Psoas muscle (tissue), 8 donors: ENCODE data around the gene PRKCH. TPM values are rescaled to one million over a fixed set of nuclear protein-coding genes. Genes with fewer than 3 reads are reported as not detected.

Experiments used
- ATAC-seq, 4 donors: fragments of 200-7000 bp; cut with Tn5 transposase; one replicate each; pipeline ENCODE4 v1.9.1; 2020; ENCODE audit warnings: moderate library complexity in 3 of 4, mild to moderate bottlenecking in 2 of 4
- DNase-seq, 2 donors: peaks; one replicate each; pipeline ENCODE4 v3.0.0-alpha.2; 2020
- H3K27ac ChIP-seq: fragments of 200-600 bp; one replicate; pipeline ENCODE4 v1.8.0; 2022
- H3K27me3 ChIP-seq, 3 donors: fragments of 200-600 bp in 1 of 3; one replicate each; pipeline versions ENCODE4 v1.6.1 to v1.8.0; 2013 to 2022; ENCODE audit warnings: low read length in 2 of 3, mild to moderate bottlenecking in 2 of 3, moderate library complexity in 1 of 3; ENCODE audit not compliant: insufficient read depth in 3 of 3
- H3K36me3 ChIP-seq, 2 donors: fragments of 200-600 bp in 1 of 2; one replicate each; pipeline versions ENCODE4 v1.6.1 to v1.8.0; 2013 to 2022; ENCODE audit warnings: low read depth in 1 of 2, mild to moderate bottlenecking in 1 of 2, moderate library complexity in 1 of 2; ENCODE audit not compliant: insufficient read depth in 1 of 2
- H3K4me1 ChIP-seq: fragments of 200-600 bp; one replicate; pipeline ENCODE4 v1.8.0; 2022
- H3K4me3 ChIP-seq: fragments of 200-600 bp; one replicate; pipeline ENCODE4 v1.8.0; 2022; ENCODE audit warnings: mild to moderate bottlenecking
- H3K9me3 ChIP-seq: fragments of 200-600 bp; one replicate; pipeline ENCODE4 v1.8.0; 2022
- CTCF ChIP-seq: fragments of 200-600 bp; IDR thresholded peaks from one replicate; pipeline ENCODE4 v1.8.0; 2022; ENCODE audit warnings: antibody characterized with exemption
- WGBS, 3 donors: extraction: QIAGEN DNeasy Blood & Tissue Kit; methylation state at CpG; one replicate each; pipeline versions ENCODE4 v1.1.6 to v1.1.7; 2013; 5-methylcytosine and 5-hydroxymethylcytosine counted together
- intact Hi-C, 2 donors: fragments of 100-400 bp; cut with DNase I; formaldehyde crosslinking; loops; one replicate each; pipeline versions ENCODE4 v1.11.0 to v1.14.2; 2022
- polyA plus RNA-seq, 3 donors: library from polyadenylated mRNA; stranded (reverse); fragments of 200-250 nt; gene quantifications; one replicate each; pipeline ENCODE4 v1.2.3, GENCODE V29; 2013
- total RNA-seq, 4 donors: library from RNA; stranded (reverse); fragmentation: NEBNext Ultra II Directional in 2 of 4; extraction: Animal tissue kit (Norgen Biotek cat#: 25700) in 2 of 4; gene quantifications; one replicate each; pipeline versions ENCODE4 v1.2.1 to v1.2.4, GENCODE V29; 2021 to 2023
- donor health status: healthy with polysubstance abuse.
- donor health status: DM: no; HTN: no; CAD: no; lungs with moderate emphysema.
- donor health status: Bipolar disorder and iron deficiency.
- donor health status: healthy.
- donor health status: DM: yes; HTN: yes; CAD: no.
- donor health status: DM: no; HTN: no; CAD: no.
- donor health status: DM: no; HTN: no; CAD: no.
- donor health status: DM: yes; HTN: yes; CAD: no.

Gene PRKCH
- total and polyA plus RNA-seq, 7 donors = 5.9 to 17.9 (median 11.1) TPM

- Histone ChIP-seq H3K27me3 (no peaks in the 10 kb centered on the region), H3K27ac (no peak overlapping the region), H3K4me3 (no peak overlapping the region), H3K9me3 (no peaks in the 10 kb centered on the region), H3K36me3 (no peaks in the 10 kb centered on the region), H3K4me1 (peaks cover 9% of the 10 kb centered on the region)
- ATAC-seq = no peak
- TF ChIP-seq CTCF = no peak
- intact Hi-C loops = no loop called here
- WGBS, 3 donors = 54 to 76% (median 61%) methylated on average over 12 of the region's 12 CpGs
- no peak for DNase-seq
Observed at GRCh38 chr14:61589691-61590581, 268.6 kb downstream of the PRKCH start.

- TF ChIP-seq CTCF = no peak
- Histone ChIP-seq H3K4me3 (no peak overlapping the region), H3K27ac (no peak overlapping the region), H3K27me3 (no peaks in the 10 kb centered on the region), H3K4me1 (peaks cover 3% of the 10 kb centered on the region), H3K9me3 (no peaks in the 10 kb centered on the region), H3K36me3 (no peaks in the 10 kb centered on the region)
- no peak for DNase-seq
- no peak for ATAC-seq
- WGBS, 3 donors = 95 to 100% (median 99%) methylated on average over 2 of the region's 2 CpGs
- intact Hi-C loops = no loop called here
Observed at GRCh38 chr14:61591862-61592261, 270.5 kb downstream of the PRKCH start.

- no peak overlapping the region for H3K4me3 ChIP-seq
- no peaks in the 10 kb centered on the region for H3K4me1 ChIP-seq
- WGBS, 3 donors = 82 to 91% (median 87%) methylated on average over 3 of the region's 3 CpGs
- H3K9me3 ChIP-seq = no peaks in the 10 kb centered on the region
- H3K27ac ChIP-seq = no peak overlapping the region
- no peaks in the 10 kb centered on the region for H3K36me3 ChIP-seq
- intact Hi-C loops = no loop called here
- no peak for TF ChIP-seq CTCF
- ATAC-seq (no peak), DNase-seq (no peak)
- H3K27me3 ChIP-seq = no peaks in the 10 kb centered on the region
Observed at GRCh38 chr14:61593330-61593729, 272.0 kb downstream of the PRKCH start.

- intact Hi-C loops = no loop called here
- Histone ChIP-seq H3K4me1 (peaks cover 3% of the 10 kb centered on the region), H3K27ac (no peak overlapping the region), H3K36me3 (no peaks in the 10 kb centered on the region), H3K4me3 (no peak overlapping the region), H3K27me3 (no peaks in the 10 kb centered on the region), H3K9me3 (no peaks in the 10 kb centered on the region)
- WGBS, 3 donors = 41 to 49% (median 48%) methylated on average over 5 of the region's 5 CpGs
- no peak for TF ChIP-seq CTCF
- no peak for ATAC-seq
- no peak for DNase-seq
Observed at GRCh38 chr14:61596990-61597389, 275.6 kb downstream of the PRKCH start.

GRCh38 chr14:61598980-61599379 is 277.6 kb downstream of the PRKCH start:
- DNase-seq (no peak), ATAC-seq (no peak)
- Histone ChIP-seq H3K27ac (no peak overlapping the region), H3K4me1 (peaks cover 7% of the 10 kb centered on the region), H3K9me3 (no peaks in the 10 kb centered on the region), H3K27me3 (peaks cover 0 to 2% (median 0%) of the 10 kb centered on the region in 3 donors), H3K36me3 (no peaks in the 10 kb centered on the region), H3K4me3 (no peak overlapping the region)
- intact Hi-C loops = no loop called here
- TF ChIP-seq CTCF = no peak
- 4 to 5% (median 4%) methylated on average over 1 of the region's 1 CpG for WGBS, 3 donors
